ENCODE results near the gene MDM4.
"Not testable (repeated sequence)": the region's sequence is repeated elsewhere in the genome, so short reads cannot be mapped to it uniquely, and the experiment has no call there.

The MDM4 gene

GRCh38 chr1:204520834-204521709 is 4.9 kb downstream of the MDM4 start:
- no peak for DNase-seq

GRCh38 chr1:204521941-204522521 is 5.8 kb downstream of the MDM4 start:
- DNase-seq, result not testable (repeated sequence)

GRCh38 chr1:204523605-204524215 is 7.5 kb downstream of the MDM4 start:
- DNase-seq, result no peak

GRCh38 chr1:204524986-204525385 is 8.8 kb downstream of the MDM4 start:
- DNase-seq, result no peak

- DNase-seq, result no peak
These were observed 12.0 kb downstream of the MDM4 start for GRCh38 chr1:204528241-204528640.

- no peak for DNase-seq
These were observed 12.5 kb downstream of the MDM4 start for GRCh38 chr1:204528677-204529076.

GRCh38 chr1:204529371-204529895 is 13.2 kb downstream of the MDM4 start:
- DNase-seq, result no peak

- DNase-seq, result no peak
These were observed 14.7 kb downstream of the MDM4 start for GRCh38 chr1:204530932-204531331.

GRCh38 chr1:204532832-204533231 is 16.6 kb downstream of the MDM4 start:
- DNase-seq, result no peak

GRCh38 chr1:204541626-204542025 is 25.4 kb downstream of the MDM4 start:
- DNase-seq, result no peak

GRCh38 chr1:204544321-204544720 is 28.1 kb downstream of the MDM4 start:
- no peak for DNase-seq

- no peak for DNase-seq
These were observed 29.0 kb downstream of the MDM4 start for GRCh38 chr1:204545202-204545601.

GRCh38 chr1:204545881-204546280 is 29.7 kb downstream of the MDM4 start:
- DNase-seq, result no peak

- no peak for DNase-seq
These were observed 32.1 kb downstream of the MDM4 start for GRCh38 chr1:204548265-204548664.

GRCh38 chr1:204549313-204549712 is 33.1 kb downstream of the MDM4 start:
- DNase-seq, result no peak

- DNase-seq, result no peak
These were observed 34.7 kb downstream of the MDM4 start for GRCh38 chr1:204550926-204551325.

GRCh38 chr1:204556458-204557052 is 40.3 kb downstream of the MDM4 start:
- DNase-seq, result no peak

- DNase-seq, result no peak
These were observed 42.3 kb downstream of the MDM4 start for GRCh38 chr1:204558467-204558866.

- DNase-seq, result not testable (repeated sequence)
These were observed 43.8 kb downstream of the MDM4 start for GRCh38 chr1:204560002-204560401.

GRCh38 chr1:204560590-204561150 is 44.5 kb downstream of the MDM4 start:
- DNase-seq, result no peak

GRCh38 chr1:204562075-204562990 is 46.1 kb downstream of the MDM4 start:
- DNase-seq, result no peak

GRCh38 chr1:204563307-204563706 is 47.1 kb downstream of the MDM4 start:
- no peak for DNase-seq
